HG03575 (cell line): Measurements from ENCODE around the gene PCMTD2.
"Not testable (repeated sequence)": the region's sequence is repeated elsewhere in the genome, so short reads cannot be mapped to it uniquely, and the experiment has no call there.

Experiments used
- ATAC-seq: cut with Tn5 transposase; IDR thresholded peaks from one replicate; pipeline ENCODE4 v1.9.1; 2021; ENCODE audit not compliant: unreplicated experiment, insufficient number of reproducible peaks, low FRiP score; ENCODE audit errors: extremely low read depth

Gene PCMTD2

GRCh38 chr20:64222851-64223525, 32.6 kb upstream of the PCMTD2 start:
- no peak for ATAC-seq

DNA sequence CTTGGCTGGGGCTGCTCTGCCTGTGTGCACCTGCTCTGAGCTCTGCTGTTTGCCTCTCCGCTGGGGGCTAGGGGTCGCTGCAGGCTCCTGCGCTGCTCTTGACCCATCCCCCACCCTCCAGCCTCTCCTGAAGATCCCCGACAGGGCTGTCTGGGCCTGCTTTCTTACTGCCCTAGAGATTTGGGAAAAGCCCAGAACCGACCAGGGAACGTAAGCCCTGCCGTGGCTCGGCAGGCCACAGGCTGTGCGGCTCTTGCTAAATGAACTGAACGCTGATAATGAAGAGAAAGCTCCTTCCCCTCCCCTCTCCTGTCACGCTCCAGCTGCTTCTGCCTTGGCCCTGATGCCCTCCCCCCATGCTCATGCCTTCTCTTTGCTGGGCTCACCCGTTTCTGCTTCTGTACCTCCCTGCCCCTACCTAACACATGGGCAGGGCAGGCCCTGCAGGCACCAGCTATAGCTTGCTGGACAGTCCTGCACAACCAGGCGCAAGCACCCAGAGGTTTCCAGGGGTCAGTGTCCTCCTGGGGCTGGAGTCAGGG, 32.0 kb upstream of the PCMTD2 start:
- no peak for ATAC-seq

- no peak for ATAC-seq
Measured at GRCh38 chr20:64224351-64225170, 31.0 kb upstream of the PCMTD2 start.

DNA sequence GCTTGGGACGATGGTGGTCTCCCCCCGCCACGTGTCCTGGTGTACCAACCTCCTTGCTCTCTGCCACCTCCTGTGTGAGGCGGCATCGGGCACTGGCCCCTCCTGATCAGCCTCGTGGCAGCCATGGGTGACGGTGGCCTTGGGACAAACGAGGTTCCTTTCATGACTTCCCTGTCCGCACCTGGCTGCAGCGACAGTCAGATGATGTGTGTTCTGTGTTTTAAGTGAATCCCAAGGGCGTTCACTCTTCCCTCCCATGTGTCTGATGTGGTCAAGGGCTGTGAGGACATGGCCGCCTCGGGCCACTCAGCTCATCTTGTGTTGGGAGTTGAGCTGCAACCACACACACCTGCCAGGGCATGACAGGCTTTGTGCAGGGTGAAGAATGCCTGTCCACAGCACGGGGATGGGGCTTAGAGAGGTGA, 30.4 kb upstream of the PCMTD2 start:
- no peak for ATAC-seq

DNA sequence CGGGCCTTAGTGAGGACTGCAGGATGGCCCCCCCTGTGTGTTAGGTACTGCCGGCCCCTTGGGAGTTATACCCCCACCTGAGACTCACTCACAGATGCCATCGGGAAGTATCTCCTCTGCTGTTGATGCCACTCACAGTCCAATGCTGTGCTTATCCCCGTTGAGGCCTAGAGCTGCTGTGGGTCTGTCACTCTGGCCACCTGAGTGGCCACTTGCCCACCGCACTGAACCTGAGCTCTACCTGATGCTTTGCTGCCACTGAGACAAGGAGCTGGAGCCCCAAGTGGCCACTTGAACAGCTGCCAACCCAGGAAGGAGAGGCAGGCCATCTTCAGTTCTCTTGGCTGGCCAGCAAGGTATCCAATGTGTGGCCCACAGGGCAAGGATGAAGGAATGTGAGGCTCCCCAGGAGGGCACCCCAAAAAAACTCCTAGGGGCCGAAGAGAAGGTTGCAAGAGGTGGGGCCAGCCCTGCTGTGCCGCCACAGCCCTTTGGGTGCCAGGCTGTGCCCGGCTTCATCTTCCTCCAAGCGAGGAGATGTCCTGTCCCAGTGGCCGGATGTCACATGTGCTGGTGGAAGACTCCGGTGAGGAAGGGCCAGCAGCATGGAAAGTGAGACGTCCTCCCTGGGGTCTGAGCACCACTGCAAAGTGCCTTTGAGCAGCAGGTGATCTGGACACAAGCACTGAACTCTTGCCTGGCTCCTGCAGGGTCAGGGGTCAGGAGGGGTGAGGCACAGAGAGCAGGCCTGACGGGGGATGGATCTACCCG, 29.5 kb upstream of the PCMTD2 start:
- ATAC-seq = no peak

DNA sequence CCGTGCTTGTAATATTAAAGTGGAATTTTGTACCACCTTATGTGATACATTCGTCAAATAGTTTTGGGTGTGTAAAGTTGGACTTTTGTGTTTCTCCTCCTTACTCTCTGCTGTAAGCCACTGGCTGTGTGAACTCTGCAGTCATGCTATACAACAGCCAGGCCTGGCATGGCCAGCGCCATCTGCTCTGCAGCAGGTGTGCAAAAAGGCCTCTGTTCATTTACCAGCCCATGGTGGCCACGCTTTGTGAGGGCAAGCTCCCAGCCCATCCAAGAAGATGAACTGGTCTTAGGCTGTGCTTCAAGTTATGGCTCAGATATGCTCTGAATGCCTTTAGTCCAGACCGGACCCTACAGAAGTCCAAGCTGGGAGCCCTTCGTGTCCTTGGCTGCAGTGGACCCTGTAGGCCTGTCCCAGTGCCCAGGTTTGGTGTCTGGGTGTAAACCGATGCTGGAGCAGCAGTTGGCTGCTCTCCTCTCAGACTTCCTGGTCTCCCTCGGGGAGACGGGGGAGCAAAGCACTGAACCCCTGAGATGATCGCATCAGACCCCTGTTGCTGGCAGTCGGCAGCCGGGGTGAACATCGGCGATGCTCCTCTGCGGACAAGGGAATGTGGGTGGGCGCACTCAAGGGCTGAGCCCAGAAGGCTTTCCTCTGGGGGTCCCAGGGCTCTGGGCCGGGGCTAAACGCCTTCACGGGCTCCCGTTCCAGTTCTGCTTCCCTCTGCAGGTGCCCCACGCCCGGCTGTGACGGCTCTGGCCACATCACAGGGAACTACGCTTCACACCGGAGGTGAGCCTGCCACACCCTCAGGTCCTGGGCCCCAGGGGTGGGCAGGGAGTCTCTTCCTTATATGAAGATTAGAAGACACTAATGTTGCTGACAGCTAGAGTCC, 28.6 kb upstream of the PCMTD2 start:
- ATAC-seq = no peak

DNA sequence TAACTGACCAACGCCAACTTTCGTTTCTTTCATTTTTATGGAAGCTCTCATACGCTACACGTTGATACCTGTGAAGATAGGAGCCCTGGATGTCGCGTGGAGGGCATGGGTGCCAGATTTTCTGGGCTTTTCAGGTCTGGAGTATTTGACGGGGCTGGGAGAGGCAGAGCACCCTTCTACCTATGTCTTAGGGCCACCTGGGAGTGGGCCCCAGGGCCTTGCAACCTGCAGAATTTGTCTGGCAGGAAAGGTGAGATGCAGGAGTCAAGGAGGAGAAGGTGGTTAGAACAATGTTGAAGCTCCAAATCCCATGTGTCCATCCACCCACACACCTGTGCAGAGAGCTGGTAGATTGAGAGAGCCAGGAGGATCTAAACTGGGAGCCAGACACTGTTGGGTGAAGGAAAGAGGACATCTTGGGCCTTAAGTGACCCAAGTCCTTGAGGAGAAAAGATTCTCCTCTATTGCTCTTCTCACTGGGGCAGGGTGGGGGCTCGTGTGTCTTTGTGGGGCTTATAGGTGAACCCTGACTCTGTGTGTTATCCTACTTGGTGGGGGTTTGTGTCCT, 27.4 kb upstream of the PCMTD2 start:
- ATAC-seq = no peak

- ATAC-seq = no peak
Measured at GRCh38 chr20:64228751-64229506, 26.6 kb upstream of the PCMTD2 start.

GRCh38 chr20:64229507-64230061, 26.0 kb upstream of the PCMTD2 start:
- ATAC-seq = no peak

DNA sequence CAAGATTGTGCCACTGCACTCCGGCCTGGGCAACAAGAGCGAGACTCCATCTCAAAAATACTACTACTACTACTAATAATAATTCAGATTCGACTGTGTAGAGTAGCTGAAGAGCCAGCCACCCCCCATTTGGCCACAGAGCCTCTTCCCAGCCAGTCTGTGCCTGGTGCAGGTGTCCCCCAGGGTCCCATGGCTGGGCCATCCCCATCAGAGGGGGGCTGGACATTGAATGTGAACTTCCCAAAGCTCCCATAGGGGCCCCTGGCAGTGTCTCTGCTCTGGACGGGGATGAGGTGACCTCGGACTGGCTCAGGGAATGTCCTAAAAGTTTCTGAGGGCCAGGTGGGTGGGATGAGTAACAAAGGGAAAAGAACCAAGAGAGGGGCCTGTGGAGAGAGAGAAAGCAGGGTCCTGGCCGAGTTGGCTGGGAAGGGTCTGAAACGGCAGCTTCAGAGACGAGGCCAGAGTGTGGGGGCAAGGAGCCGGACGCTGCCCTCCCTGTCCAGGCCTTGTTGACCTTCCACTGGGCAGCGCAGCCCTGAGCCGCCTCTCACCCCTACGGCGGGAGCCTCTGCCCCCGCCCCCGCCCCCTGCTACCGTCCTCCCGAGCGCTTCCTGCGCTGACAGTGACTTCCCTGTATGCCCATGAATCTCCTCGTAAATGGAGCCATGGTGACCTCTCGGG, 24.9 kb upstream of the PCMTD2 start:
- no peak for ATAC-seq

DNA sequence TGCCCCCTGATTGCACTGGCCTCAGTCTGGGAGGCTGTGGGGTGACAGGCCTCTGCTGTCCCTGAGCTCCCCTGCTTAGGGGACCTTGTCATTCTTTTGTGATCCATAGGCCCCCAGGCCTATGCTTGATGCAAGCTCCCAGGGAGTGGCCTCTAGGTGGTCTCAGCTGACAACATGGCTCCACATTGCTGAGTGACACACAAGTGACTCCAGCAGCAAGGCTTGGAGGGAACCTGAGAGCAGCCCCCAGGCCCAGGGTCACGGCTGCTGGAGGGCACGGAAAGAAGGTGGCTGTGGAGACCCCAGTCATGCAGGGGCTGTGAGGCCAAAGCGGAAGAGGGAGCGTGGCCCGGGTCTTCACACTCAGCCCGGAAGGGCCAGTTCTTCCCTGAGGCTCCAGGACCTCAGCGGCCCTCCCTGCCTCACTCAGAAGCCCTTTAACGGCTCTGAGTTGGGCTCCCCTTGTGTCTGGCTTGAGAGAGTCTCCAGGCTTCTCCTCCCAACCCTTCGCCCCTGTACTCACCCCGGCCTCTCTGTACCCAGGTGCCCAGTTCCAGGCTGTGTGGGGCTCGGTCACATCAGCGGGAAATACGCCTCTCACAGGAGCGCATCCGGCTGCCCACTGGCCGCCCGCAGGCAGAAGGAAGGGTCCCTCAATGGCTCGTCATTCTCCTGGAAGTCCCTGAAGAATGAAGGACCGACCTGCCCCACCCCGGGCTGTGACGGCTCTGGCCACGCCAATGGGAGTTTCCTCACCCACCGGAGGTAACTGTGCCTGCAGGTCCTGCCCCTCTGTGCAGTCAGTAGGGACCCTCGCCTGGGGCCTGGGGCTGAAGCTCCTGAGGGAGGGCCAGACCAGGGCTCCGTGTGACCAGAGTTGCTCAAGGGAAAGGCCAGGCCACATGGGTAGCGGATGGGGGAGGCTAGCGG, 23.7 kb upstream of the PCMTD2 start:
- no peak for ATAC-seq

DNA sequence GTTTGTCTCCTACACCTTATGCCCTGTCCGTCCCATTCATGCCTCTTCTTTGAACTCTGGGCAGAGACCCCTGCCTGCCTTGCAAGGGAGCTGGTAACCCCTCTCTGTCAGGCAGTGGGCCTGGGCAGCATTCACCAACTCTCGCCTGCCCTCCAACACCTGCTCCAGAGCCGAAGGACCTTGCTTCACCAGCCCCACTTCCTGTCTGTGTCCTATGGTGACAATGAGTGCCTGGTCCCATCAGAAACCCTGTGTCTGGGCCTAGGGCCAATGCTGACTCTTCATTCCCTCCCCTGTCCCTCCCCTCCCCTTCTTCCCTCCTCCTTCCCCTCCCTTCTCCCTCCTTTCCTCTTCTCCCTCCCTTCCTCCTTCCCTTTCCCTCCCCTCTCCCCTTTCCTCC, 22.8 kb upstream of the PCMTD2 start:
- ATAC-seq = no peak

- ATAC-seq = no peak
Measured at GRCh38 chr20:64233725-64234124, 21.8 kb upstream of the PCMTD2 start.

DNA sequence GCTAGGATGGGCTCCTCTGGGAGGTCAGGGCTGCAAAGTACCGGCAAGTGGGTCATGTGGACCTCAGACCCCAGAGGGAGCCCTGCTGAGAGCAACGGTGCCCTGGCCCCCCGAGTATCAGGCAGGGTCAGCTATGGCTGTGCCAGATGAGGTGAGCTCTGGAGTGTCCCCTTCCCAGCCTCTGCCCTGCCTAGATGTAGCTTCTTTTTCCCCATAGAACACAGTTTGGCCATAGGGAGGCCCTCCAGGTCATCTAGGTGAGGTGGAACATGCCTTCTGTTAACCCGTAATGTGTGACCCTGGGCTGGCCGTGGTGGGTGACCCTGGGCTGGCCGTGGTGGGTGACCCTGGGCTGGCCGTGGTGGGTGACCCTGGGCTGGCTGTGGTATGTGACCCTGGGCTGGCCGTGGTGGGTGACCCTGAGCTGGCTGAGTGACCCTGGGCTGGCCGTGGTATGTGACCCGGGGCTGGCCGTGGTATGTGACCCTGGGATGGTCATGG, 21.2 kb upstream of the PCMTD2 start:
- ATAC-seq = no peak

GRCh38 chr20:64234921-64235565, 20.5 kb upstream of the PCMTD2 start:
- ATAC-seq = not testable (repeated sequence)
